ENCODE results near the gene PDZRN3.

- TF ChIP-seq POLR2AphosphoS5 (IDR thresholded peaks at IDR 0.05; ENCODE audit: low read depth, low read length) (no peak), CTCF (IDR thresholded peaks at IDR 0.05) (no peak), SIN3A (IDR thresholded peaks at IDR 0.05; ENCODE audit: borderline replicate concordance, insufficient read depth, low read depth, low read length) (no peak), TCF7L2 (IDR thresholded peaks at IDR 0.05; ENCODE audit: low read depth, low read length) (no peak), REST (IDR thresholded peaks at IDR 0.05; ENCODE audit: insufficient read depth in 1 of 2, low read depth in 2 of 2, low read length in 1 of 2) (no peak)
These were observed 283.3 kb downstream of the PDZRN3 start for GRCh38 chr3:73341272-73341935.
